ENCODE measurements around the gene MIPEP.

MIPEP gene

DNA sequence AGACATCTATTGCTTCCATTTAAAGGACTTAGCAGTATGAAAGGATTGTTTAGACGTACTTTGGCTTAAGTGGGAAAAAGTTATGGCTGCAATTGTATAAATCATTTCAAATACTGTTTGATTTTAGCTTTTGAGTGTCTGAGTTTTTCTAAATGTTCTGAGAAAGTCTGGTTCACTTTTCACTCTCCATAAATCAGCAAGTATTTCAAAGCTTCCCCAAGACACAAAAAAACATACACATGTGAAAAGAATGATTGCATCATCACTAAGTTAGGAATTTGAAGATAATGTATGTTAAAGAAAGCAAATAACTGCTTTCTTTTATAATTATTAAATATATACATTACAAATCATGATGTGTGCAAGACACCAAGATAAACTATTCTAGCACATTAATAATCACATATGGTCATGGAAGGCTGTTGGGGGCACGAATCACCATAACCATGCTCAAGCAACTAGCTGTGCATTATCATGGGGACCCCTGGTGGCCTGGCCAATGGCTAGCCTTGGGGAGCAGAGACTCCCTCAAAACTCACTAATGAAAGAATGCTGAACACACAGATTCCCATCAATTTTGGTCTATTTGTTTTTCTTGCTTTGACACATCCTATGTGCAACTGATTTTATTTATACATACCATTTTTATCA lies 111.1 kb downstream of the MIPEP start:
- no peak overlapping the region for H3K4me3 ChIP-seq (replicated peaks in 1 of 2; ENCODE audit: low read depth in 2 of 2, low read length in 2 of 2)
- TF ChIP-seq, protein P1, sequence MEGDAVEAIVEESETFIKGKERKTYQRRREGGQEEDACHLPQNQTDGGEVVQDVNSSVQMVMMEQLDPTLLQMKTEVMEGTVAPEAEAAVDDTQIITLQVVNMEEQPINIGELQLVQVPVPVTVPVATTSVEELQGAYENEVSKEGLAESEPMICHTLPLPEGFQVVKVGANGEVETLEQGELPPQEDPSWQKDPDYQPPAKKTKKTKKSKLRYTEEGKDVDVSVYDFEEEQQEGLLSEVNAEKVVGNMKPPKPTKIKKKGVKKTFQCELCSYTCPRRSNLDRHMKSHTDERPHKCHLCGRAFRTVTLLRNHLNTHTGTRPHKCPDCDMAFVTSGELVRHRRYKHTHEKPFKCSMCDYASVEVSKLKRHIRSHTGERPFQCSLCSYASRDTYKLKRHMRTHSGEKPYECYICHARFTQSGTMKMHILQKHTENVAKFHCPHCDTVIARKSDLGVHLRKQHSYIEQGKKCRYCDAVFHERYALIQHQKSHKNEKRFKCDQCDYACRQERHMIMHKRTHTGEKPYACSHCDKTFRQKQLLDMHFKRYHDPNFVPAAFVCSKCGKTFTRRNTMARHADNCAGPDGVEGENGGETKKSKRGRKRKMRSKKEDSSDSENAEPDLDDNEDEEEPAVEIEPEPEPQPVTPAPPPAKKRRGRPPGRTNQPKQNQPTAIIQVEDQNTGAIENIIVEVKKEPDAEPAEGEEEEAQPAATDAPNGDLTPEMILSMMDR (IDR thresholded peaks at IDR 0.05; ENCODE audit: low read depth, low read length): no peak
- DNase-seq (ENCODE audit: low read depth in 2 of 2): peak in 1 of 2 donors; percentile 18

DNA sequence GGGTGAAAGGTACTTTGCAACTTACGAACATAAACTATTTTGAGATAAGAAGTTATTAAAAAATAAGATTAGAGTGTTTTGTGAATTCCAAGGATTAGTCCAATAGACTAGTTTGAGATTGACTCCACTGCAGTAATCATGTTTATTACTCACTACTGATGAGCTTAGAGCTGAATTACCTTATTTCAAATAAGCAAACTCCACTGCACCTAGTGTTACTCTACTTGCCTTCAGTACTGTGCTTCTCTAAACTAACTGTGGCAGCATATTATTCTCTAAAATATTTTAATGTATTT lies 111.7 kb downstream of the MIPEP start:
- DNase-seq (ENCODE audit: low read depth in 2 of 2): no peak
- TF ChIP-seq, protein P1 (IDR thresholded peaks at IDR 0.05; ENCODE audit: low read depth, low read length): no peak
- no peak overlapping the region for H3K4me3 ChIP-seq (replicated peaks in 1 of 2; ENCODE audit: low read depth in 2 of 2, low read length in 2 of 2)

DNA sequence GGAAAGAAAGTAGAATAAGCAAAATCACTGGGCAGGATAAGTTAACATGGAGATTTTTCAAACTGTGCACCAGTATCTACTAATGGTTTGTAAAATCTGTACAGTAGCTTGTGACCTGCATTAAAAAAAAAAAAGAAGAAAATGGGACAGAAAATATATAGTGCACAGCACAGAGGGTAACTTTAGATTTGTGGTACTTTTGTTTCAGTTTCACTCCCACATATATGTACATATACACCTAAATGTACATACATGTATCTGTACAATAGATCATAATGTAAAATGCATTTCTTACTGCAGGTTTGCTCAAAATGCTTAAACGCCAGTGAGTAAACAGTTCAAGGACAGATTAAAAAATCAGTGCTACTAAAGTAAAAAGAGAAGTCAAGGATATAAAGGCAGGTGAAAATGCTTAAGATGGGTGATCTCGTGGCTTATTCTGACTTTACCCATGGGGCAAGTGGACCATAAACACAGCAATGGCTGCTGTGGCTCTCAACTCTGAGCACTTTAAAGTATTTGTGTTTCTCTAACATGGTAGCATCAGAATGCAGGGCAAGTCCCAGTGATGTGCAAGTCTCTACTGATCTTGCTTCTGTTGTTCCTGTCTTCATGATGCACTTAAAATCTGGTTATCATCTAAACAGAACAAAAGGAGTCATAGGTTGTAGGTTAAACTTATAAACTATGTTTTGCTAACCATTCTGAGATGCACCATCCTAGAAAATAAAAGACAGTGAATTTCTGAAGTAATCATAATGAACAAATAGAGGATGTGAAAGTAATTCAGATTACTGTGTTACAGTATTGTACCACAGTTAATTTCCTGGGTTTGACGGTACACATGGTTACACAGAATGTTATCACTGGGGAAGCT lies 112.3 kb downstream of the MIPEP start:
- no peak overlapping the region for H3K4me3 ChIP-seq (replicated peaks in 1 of 2; ENCODE audit: low read depth in 2 of 2, low read length in 2 of 2)
- no peak for DNase-seq (ENCODE audit: low read depth in 2 of 2)
- TF ChIP-seq, protein P1 (IDR thresholded peaks at IDR 0.05; ENCODE audit: low read depth, low read length): no peak

DNA sequence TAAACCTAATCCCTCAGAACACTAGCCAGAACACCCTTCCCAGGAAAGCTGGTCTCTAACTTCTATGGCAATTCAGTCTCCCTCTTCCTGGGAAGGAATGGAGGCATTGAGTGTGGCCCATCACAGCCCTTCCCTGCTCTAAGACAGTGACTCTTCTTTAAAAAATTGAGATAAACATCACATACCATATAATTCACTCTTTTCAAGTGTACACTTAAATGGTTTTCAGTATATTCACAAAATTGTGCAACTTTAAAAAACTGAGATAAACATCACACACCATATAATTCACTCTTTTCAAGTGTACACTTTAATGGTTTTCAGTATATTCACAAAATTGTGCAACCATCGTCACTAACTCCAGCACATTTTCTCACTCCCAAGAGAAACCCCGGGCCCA lies 116.5 kb downstream of the MIPEP start:
- DNase-seq (ENCODE audit: low read depth in 2 of 2): no peak

DNA sequence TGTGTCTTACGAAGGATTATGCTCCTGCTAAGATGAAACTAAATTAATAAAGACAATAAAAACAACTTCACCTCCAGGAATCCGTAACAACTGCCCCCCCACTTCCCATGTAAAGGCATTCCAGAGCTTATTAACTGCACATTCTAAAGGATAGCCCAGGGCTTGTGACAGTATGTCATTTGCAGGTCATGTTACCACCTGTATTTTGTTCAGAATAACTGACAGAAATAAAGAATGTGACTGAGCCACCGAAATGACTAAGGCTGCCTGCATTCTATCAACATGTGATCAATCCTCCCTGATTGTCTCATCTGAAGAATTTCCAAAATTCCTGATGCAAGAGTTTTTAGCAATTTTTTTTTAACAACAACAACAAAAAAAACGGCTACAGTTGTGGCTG lies 117.2 kb downstream of the MIPEP start:
- DNase-seq (ENCODE audit: low read depth in 2 of 2): peak in 1 of 2 donors; percentile 67
- no peak overlapping the region for H3K4me3 ChIP-seq (replicated peaks in 1 of 2; ENCODE audit: low read depth in 2 of 2, low read length in 2 of 2)
- TF ChIP-seq, protein P1 (IDR thresholded peaks at IDR 0.05; ENCODE audit: low read depth, low read length): no peak

More for the DNA sequence above, 116.5 kb downstream of the MIPEP start:
- TF ChIP-seq, protein P1 (IDR thresholded peaks at IDR 0.05; ENCODE audit: low read depth, low read length): no peak
- no peak overlapping the region for H3K4me3 ChIP-seq (replicated peaks in 1 of 2; ENCODE audit: low read depth in 2 of 2, low read length in 2 of 2)

DNA sequence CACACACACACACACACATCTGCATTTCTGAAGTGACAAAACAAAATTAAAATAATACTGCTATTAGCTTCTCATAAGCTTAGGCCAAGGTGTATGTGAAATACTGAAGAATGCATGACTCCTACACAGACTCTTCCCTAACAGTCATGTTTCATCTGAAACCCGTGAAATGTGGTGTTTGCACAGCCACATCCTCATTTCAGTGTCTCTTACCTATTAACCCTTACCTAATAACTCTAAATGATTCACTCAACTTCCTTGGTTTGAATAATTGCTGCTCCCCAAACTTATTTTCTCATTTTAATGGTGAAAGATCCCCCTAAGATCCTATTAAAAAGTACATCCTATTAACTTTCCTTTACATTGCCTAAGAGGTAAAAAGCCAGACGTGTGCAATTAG lies 117.6 kb downstream of the MIPEP start:
- TF ChIP-seq, protein P1 (IDR thresholded peaks at IDR 0.05; ENCODE audit: low read depth, low read length): no peak
- peak in 1 of 2 donors; percentile 44 for DNase-seq (ENCODE audit: low read depth in 2 of 2)
- no peak overlapping the region for H3K4me3 ChIP-seq (replicated peaks in 1 of 2; ENCODE audit: low read depth in 2 of 2, low read length in 2 of 2)

Measured in cardiac fibroblast (primary cell).